ENCODE results near the gene ZBTB46.
"Not testable (repeated sequence)": the region's sequence is repeated elsewhere in the genome, so short reads cannot be mapped to it uniquely, and the experiment has no call there.

The ZBTB46 gene

DNA sequence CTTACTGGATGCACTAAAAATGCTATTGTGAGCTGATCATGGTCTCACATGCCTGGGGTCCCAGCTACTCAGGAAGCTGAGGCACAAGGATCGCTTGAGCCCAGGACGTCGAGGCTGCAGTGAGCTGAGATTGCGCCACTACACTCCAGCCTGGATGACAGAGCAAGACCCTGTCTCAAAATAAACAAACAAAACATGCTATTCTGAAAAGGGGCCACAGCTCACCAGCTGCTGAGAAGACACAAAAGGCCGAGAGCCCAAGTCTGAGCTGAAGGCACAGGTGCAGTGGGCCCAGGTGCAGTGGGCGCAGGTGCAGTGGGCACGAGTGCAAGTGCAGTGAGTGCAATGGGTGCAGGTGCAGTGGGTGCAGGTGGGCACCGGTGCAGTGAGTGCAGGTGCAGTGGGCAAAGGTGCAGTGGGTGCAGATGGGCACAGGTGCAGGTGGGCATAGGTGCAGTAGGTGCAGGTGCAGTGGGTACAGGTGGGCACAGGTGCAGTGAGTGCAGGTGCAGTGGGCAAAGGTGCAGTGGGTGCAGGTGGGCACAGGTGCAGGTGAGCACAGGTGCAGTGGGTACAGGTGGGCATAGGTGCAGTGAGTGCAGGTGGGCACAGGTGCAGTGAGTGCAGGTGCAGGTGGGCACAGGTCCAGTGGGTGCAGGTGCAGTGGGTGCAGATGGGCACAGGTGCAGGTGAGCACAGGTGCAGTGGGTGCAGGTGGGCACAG lies 16.0 kb downstream of the ZBTB46 start:
- DNase-seq = no peak

DNA sequence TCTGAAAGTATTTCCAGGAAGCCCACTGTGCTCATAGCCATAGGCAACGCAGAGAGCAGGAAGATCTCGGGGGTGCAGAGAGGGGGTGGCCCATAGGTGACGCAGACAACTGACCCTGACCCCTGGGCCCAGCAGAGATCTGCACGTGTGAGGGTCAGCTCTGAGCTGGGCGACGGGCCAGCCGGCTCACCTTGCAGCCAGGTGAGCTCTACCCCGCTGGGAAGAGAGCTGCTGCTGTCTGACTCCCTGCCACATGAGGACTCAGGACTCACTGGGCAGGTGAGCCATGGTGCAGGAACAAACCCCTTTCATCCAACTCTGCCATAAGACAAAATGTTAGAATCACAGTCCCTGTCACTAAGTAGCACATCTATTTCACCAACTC lies 19.6 kb downstream of the ZBTB46 start:
- no peak for DNase-seq

DNA sequence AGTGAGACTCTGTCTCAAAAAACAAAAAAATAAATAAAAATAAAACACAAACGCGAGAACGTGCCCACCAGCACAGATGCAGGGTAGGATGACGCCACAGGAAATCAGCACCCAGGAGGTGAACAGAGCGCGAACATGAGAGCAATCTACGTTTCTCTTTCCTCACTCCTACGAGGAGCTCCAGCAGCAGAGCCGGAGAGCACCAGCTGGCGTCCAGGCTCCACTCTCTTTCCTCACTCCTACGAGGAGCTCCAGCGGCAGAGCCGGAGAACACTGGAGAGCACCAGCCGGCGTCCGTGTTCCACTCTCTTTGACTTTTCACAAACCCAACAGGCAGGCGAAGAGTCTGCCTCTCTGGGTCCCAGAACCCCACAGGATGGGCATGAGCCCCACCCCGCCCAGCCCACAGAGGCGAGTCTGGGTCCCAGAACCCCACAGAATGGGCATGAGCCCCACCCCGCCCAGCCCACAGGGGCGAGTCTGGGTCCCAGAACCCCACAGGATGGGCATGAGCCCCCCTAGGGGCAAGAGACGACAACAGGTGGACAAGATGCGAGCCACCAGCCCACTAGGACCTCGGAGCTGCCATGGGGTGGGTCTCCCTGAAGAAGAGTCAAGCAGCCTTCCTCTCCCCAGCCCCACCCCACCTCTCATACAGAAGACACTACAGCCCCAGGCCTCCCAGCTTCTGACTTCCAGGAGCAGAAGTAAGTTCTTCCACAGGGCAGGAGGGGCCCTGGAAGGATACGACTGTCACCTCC lies 20.2 kb downstream of the ZBTB46 start:
- DNase-seq = no peak

DNA sequence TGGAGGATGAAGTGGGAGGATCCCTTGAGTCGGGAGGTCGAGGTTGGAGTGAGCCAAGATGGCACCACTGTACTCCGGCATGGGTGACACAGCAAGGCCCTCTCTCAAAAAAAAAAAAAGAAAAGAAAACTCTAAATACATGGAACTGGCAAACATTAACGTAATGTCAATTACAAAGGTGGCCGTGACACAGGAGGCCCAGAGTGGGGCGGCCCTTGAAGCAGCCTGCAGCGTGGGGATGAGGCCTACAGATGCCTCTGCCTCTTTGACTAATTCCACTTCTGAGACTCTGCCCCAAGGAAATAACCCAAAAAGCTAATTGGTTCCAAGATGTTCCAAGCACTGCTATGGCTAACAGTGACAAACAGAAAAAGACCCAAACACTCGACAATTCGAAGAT lies 21.2 kb downstream of the ZBTB46 start:
- DNase-seq = no peak

DNA sequence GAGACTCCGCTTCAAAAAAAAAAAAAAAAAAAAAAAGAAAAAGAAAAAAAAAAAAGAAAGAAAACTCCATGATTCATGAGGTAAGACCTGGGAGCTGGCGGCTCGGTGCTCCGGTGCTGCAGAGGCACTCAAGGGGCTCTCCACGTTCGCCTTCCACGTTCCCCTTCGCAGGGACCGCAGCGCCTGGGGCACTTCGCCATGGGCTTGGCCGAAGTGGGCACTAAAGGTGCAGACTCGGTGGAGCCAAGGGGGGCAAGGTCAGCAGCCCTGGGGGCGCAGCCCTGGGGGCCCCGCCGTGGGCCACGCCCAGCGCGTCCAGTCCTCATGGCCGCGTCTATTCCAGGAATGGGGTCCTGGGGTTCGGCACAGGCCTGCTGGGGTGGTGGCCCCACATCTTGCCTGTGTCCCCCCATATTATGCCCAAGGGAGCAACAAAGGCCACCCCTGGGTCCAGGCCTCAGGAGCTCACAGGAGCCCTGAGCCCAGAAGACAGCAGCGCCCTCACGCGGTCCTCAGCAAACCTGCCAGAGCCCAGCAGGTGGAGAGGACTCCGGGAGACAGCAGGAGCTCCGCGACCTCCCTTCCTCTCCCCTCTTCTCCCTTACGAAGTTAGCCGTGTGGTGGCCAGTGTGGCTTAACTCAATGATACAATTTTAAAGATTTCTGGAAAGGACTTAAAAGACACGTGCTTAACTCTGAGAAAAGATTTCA lies 21.9 kb downstream of the ZBTB46 start:
- DNase-seq = no peak

DNA sequence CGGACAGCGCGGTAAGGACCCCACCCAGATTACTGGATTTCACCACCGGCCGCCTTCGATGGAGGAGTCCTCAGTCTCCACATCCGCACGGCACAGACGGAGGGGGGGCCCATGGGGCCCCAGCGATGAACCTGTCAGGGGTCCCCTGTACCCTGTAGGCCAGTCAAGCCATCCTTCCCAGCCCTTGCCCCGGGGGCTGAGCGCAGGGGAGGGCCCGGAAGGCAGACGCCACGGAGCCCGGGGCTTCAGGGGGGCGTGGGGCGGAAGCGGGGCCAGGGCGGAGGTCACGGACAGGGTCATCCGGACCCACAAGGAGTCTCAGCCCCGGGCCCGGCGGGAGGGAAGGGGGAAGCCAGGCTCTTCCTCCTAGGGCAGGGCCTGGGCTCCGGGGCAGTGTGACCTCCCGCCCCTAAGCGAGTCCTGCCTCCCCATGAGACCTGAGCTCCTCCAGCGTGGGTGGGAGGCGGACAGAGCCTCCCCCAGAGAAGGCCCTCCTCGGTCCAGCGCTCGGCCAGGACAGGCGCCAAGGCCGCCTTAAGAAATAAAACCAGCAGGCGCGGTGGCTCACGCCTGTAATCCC lies 22.8 kb downstream of the ZBTB46 start:
- no peak for DNase-seq

DNA sequence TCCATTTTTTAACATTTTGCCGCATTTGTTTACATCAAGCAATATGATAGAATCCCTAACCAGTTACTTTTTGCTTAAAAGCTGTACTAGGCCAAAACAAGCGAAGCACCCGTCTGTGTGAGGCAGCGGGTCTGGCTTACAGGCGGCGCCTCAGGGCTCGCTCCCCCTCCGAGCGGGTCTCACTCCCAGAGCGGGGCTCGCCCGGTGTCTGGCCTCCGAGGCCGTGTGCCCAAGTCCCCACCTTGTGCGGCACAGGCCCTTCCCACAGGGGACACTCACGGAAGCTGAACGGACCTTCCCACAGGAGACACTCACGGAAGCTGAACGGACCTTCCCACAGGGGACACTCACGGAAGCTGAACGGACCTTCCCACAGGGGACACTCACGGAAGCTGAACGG lies 23.4 kb downstream of the ZBTB46 start:
- DNase-seq = no peak

DNA sequence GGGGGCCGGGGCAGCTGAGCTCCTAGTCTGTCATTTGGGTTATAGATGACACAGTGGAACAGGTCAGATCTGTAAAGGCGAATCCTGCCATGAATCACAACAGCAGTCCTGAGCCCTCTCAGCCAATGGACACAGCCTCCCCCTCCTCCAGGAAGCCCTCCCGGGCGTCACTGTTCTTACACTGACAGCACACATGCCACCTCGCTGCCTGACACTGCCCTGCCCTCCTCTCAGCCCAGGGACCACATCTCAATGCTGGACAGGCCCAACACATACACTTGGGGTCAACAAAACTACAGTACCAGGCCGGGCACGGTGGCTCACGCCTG lies 26.8 kb downstream of the ZBTB46 start:
- no peak for DNase-seq

DNA sequence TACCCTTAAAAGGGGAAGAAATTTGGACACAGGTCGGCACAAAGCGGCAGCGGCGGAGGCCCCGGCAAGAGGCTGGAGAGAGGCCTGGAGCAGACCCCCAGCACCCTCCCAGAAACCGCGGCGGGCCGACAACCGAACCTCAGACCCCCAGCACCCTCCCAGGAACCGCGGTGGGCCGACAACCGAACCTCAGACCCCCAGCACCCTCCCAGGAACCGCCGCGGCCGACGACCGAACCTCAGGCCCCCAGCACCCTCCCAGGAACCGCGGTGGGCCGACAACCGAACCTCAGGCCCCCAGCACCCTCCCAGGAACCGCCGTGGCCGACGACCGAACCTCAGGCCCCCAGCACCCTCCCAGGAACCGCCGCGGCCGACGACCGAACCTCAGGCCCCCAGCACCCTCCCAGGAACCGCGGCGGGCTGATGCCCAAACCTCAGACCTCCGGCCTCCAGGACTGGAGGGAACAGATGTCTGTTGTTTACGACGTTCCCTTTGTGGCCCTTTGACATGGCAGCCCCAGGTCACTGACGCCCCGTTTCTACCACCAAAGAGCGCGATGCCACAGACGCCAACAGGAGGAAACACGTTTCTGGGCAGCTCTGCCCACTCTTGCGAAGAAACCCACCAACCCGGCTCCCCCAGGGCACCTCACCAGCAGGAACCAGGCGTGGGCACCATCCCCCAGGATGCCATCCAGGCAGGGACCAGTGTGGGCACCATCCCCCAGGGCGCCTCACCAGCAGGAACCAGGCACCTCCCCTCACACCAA lies 28.4 kb downstream of the ZBTB46 start:
- no peak for DNase-seq

DNA sequence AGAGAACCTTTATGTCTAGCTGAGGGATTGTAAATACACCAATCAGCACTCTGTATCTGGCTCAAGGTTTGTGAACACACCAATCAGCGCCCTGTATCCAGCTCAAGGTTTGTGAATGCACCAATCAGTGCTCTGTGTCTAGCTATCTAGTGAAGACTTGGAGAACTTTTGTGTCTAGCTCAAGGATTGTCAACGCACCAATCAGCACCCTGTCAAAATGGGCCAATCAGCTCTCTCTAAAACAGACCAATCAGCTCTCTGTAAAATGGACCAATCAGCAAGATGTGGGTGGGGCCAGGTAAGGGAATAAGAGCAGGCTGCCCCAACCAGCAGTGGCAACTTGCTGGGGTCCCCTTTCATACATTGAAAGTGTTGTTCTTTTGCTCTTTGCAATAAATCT lies 29.9 kb downstream of the ZBTB46 start:
- DNase-seq = not testable (repeated sequence)

DNA sequence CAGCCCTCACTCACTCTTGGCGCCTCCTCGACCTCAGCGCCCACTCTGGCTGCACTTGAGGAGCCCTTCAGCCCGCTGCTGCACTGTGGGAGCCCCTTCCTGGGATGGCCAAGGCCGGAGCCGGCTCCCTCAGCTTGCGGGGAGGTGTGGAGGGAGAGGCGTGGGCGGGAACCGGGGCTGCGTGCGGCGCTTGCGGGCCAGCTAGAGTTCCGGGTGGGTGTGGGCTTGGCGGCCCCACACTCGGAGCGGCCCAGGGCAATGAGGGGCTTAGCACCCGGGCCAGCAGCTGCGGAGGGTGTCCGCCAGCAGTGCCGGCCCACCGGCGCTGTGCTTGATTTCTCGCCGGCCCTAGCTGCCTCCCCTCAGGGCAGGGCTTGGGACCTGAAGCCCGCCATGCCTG lies 30.7 kb downstream of the ZBTB46 start:
- DNase-seq = not testable (repeated sequence)

DNA sequence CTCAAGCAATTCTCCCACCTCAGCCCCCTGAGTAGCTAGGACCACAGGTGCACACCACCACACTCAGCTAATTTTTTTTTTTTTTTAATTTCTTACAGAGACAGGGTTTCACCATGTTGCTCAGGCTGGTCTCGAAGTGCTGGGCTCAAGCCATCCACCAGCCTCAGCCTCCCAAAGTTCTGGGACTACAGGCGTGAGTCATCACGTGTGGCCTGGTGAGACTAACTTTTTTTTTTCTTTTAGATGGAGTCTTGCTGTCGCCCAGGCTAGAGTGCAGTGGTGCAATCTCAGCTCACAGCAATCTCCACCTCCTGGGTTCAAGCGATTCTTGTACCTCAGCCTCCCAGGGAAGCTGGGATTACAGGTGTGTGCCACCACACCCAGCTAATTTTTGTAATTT lies 31.9 kb downstream of the ZBTB46 start:
- not testable (repeated sequence) for DNase-seq

DNA sequence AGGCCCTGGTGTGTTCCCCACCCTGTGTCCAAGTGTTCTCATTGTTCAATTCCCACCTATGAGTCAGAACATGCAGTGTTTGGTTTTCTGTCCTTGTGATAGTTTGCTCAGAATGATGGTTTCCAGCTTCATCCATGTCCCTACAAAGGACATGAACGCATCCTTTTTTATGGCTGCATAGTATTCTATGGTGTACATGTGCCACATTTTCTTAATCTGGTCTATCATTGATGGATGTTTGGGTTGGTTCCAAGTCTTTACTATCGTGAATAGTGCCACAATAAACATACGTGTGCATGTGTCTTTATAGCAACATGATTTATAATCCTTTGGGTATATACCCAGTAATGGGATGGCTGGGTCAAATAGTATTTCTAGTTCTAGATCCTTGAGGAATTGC lies 33.9 kb downstream of the ZBTB46 start:
- not testable (repeated sequence) for DNase-seq

DNA sequence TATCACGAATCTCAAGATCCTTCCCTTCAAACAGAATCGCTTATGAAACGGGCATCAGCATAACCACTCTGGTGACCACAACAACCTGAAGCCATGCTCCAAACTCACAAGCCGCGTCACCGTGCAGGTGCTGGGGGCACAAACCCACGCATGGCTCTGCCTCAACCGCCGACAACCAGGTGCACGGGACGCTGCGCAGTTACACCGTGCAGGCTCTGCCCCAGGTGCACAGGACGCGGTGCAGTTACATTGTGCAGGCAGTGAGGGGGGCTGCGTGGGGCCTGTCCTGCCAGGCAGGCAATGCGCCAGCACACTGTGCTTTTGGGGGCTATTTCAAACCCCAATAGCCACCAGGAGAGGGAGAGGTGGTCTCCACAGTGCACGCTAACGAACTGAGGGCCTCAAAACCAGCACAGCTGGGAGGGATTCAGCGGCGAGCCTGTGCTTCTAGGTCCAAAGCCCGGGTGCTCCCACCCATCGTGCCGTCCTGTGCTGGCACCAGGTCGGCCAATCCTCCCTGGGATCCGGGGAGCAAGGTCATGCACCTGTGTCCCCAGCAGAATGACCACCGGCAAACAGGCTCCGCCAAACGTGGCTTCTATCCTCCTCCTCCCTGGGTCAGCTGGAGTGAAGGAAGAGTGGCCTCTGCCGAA lies 35.8 kb downstream of the ZBTB46 start:
- DNase-seq = no peak

DNA sequence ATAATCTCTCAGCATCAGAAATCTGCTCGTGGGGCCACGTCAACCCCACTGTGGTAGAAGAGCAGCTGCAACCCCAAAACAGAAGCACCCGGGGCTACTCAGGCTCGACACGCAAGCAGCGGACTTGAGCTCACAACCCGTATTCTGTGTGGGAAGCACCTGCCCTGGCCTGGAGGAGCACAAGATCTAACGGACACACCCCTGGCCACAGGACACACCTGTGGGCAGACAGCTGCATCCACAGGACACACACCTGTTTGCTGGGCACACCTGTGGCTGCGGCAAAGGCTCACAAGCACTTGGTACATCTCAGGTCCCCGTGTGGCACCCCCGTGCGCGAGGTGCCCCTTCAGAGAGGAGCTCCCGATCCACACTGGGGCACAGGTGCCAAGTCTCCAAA lies 36.5 kb downstream of the ZBTB46 start:
- no peak for DNase-seq

DNA sequence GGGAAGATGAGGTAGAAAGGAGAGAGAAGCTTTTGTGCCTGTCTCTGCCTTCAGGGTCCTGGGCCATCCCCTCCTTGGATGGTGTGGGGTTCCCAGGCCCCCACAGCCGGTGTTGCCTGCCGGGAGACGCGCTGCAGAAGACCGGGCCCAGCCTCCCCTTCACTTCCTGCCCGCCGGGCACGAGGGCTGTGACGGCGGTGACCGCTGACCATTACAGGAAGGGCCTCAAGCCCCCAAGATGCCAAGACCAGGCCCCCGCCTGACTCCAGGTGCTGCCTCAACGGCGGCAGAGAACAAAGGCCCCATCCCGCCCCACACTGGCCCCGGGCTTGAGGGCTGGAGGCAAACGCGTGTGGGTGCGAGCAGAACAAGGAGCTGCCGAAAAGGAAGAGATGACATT lies 38.2 kb downstream of the ZBTB46 start:
- DNase-seq = no peak

DNA sequence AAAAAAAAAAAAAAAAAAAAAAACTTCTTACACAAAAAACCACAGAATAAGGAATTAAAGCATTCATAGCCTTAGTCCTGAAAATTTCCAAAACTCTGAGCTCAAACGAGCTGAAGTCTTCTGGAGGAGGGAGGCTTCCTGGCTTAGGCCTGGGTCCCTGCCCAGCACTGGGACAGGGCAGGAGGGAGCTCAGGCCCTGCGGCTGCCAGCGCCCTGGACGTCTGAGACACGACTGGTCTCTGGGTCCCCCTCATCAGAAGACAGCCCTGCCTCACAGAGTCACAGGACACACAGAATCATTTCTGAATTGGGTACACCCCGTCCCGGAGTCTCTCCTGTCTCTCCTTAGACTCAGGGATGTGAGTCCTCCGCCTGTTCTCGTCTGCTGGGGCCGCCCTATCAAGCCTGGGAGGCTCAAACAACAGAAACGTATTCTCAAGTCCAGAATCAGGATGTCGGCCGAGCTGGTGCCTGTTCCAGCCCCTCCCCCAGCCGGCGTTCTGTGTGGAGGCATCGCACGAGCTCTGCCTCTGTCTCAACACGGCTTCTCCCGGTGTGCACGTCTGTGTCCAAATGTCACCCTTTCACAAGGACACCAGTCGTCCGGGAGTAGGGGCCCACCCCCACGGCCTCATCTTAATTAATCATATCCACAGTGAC lies 39.4 kb downstream of the ZBTB46 start:
- DNase-seq = no peak

DNA sequence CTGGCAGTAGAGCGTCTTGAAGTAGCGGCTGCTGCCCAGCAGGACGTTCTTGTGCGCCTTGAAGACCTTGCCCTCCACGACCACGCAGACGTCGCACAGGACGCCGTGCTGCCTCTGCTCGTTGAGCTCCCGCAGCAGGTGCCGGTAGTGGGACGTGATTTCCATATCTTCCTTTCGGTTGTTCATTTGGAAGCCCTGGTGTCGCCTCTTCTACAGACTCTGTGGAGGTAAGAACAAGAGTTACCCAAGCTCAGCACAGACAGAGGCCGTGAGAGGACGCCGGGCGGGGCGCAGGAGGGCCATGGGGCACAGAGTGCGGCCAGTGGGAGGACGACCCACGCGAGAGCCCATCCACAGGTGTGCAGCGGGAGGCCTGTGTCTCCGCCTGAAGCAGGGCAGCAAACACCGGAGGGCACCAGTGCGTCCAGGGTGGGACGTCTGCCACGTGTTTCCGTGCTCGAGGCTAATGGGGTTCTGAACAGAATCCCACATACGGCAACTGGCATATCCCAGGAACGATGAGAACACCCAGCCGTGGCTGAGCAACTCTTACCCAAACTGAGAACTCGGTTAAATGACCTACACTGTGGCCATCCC lies 40.4 kb downstream of the ZBTB46 start:
- no peak for DNase-seq

DNA sequence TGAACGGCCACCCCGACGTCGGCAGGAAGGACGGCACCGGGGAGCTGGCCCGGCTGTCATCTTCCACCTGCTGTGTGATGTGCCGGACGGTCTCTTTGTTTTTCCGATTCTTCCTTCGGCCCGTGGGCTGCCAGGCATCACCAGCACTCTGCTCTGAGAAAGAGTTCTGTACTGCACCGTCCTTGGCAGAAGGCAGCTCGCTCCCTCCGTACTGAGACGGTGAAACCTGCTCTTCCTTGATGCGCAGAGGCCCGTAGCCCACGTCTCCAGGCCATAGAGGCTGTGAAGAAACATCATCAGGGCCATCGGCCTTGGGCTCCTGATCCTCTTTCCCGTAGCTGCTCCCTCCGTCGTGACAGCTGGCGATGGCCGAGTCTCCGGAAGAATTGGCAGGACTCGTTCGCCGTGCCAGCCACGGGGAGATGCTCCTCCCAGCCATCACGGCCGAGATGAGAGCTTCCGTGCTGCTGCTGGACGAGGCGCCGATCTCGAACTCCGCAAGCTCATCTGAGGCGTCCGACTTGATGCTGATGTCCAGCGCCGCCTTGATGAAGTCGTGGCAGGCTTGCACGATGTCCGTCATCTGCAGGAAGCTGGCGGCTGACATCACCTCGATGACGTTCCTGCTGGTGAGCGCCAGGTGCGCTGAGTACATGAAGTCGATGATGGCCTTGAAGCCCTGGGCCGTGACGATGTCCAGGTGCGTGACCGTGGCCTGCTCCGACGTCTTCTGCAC lies 41.1 kb downstream of the ZBTB46 start:
- no peak for DNase-seq

DNA sequence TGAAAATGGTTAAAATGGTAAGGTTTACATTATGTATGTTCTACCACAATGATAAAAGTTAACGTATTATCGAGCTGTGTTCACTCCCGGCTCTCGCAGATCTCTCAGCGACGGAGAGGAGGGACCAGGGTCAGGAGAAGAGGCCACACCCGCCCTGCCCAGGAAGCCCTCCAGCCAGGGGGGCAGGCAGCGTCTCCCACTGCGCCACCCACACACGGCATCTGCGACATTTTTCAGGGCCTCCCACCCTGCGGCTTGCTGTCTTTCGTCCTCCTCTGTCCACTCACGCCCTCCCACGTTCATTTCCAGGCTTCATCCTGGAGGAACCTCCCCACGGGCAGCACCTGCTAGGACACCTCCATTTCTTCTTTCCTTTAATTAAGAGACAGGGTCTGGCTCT lies 43.3 kb downstream of the ZBTB46 start:
- no peak for DNase-seq

DNA sequence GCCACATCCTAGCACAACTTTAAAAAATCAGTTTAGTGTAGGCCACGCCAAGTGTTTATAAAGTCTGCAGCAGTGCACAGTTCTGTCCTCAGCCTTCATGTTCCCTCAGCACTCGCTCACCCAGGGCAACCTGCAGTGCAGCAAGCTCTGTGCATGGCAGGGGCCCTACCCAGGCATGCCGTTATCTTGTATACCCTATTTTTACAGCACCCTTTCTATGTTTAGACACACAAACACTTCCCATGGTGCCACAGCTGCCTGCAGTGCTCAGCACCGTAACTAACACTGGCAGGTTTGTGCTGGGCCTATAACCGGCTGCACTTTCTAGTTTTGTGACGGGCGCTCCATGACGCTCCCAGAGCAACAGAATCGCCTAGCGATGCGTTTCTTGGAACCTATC lies 43.8 kb downstream of the ZBTB46 start:
- no peak for DNase-seq

All from stimulated activated naive CD4-positive, alpha-beta T cell treated with Interleukin-2 at 50 U/mL for 16 hours (primary cell).